ENCODE measurements around the gene RTP3. TPM values are rescaled to one million over a fixed set of nuclear protein-coding genes. Genes with fewer than 3 reads are reported as not detected.

The RTP3 gene
- total RNA-seq, 1 donor from 2014 or later, result not detected

GRCh38 chr3:46523556-46523955 is 25.8 kb downstream of the RTP3 start:
- no peak for TF ChIP-seq CTCF (IDR thresholded peaks at IDR 0.05)
- H3K4me1 ChIP-seq, result no peaks in the 10 kb centered on the region
- no peak overlapping the region for H3K27ac ChIP-seq
- H3K4me3 ChIP-seq, result no peak overlapping the region
- no peaks in the 10 kb centered on the region for H3K9me3 ChIP-seq
- intact Hi-C loops (cut with DNase I), result no loop called here
- DNase-seq (ENCODE audit: low spot score in 2 of 2), result no peak
- H3K36me3 ChIP-seq, result no peaks in the 10 kb centered on the region
- H3K27me3 ChIP-seq, result no peaks in the 10 kb centered on the region

GRCh38 chr3:46524008-46524407 is 26.2 kb downstream of the RTP3 start:
- intact Hi-C loops (cut with DNase I), result no loop called here
- H3K27me3 ChIP-seq, result no peaks in the 10 kb centered on the region
- no peaks in the 10 kb centered on the region for H3K4me1 ChIP-seq
- no peak for DNase-seq (ENCODE audit: low spot score in 2 of 2)
- no peak overlapping the region for H3K27ac ChIP-seq
- H3K36me3 ChIP-seq, result no peaks in the 10 kb centered on the region
- H3K4me3 ChIP-seq, result no peak overlapping the region
- no peak for TF ChIP-seq CTCF (IDR thresholded peaks at IDR 0.05)
- H3K9me3 ChIP-seq, result no peaks in the 10 kb centered on the region

GRCh38 chr3:46524832-46525231 is 27.1 kb downstream of the RTP3 start:
- intact Hi-C loops (cut with DNase I), result no loop called here
- TF ChIP-seq CTCF (IDR thresholded peaks at IDR 0.05), result no peak
- H3K27ac ChIP-seq, result no peak overlapping the region
- no peaks in the 10 kb centered on the region for H3K36me3 ChIP-seq
- no peak overlapping the region for H3K4me3 ChIP-seq
- no peak for DNase-seq (ENCODE audit: low spot score in 2 of 2)
- no peaks in the 10 kb centered on the region for H3K9me3 ChIP-seq
- no peaks in the 10 kb centered on the region for H3K4me1 ChIP-seq
- no peaks in the 10 kb centered on the region for H3K27me3 ChIP-seq

GRCh38 chr3:46527239-46527638 is 29.5 kb downstream of the RTP3 start:
- H3K4me1 ChIP-seq, result no peaks in the 10 kb centered on the region
- DNase-seq (ENCODE audit: low spot score in 2 of 2), result no peak
- intact Hi-C loops (cut with DNase I), result no loop called here
- no peaks in the 10 kb centered on the region for H3K27me3 ChIP-seq
- H3K36me3 ChIP-seq, result no peaks in the 10 kb centered on the region
- H3K27ac ChIP-seq, result no peak overlapping the region
- no peak for TF ChIP-seq CTCF (IDR thresholded peaks at IDR 0.05)
- H3K4me3 ChIP-seq, result no peak overlapping the region
- H3K9me3 ChIP-seq, result no peaks in the 10 kb centered on the region

DNA sequence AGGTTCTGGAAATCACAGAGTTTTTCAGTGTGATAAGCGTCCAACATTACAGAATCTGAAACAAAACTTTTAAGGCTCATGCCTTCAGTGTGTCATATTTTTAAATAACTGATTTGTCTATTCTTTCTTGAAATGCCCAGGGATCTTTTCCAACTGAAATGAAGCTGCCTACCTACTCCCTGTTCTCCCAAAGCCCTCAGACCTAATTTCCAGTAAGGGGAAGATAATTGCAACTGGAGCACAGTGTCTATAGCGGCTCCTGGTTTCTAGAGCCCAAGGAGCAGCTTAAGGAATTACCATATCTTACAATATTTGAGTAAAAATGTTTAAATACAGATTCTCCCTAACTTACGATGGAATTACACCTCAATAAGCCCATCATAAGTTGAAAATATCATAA is 35.3 kb downstream of the RTP3 start:
- TF ChIP-seq CTCF (IDR thresholded peaks at IDR 0.05), result no peak
- no peak for DNase-seq (ENCODE audit: low spot score in 2 of 2)
- Histone ChIP-seq H3K27ac (no peak overlapping the region), H3K36me3 (no peaks in the 10 kb centered on the region), H3K9me3 (no peaks in the 10 kb centered on the region), H3K27me3 (no peaks in the 10 kb centered on the region), H3K4me1 (no peaks in the 10 kb centered on the region), H3K4me3 (no peak overlapping the region)
- intact Hi-C loops (cut with DNase I), result no loop called here

DNA sequence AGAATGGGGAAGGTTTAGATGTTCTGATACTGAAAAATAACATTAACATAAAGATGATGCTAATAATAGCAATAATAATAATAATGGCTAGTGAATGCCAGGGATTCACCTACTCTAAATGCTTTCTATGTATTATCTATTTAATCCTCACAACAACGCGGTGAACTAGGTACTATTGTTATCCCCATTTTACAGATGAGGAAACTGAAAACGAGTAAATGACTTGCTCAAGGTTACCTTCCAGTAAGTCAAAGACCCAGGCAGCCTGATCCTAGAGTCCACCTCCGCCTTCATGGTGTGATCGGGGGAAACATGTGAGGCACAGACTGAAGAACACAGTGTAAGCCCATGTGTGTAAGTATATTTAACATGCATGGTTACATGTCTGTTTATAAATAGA is 38.0 kb downstream of the RTP3 start:
- DNase-seq (ENCODE audit: low spot score in 2 of 2), result no peak
- H3K36me3 ChIP-seq, result no peaks in the 10 kb centered on the region
- no peaks in the 10 kb centered on the region for H3K4me1 ChIP-seq
- H3K27me3 ChIP-seq, result no peaks in the 10 kb centered on the region
- H3K4me3 ChIP-seq, result no peak overlapping the region
- intact Hi-C loops (cut with DNase I), result no loop called here
- TF ChIP-seq CTCF (IDR thresholded peaks at IDR 0.05), result no peak
- no peak overlapping the region for H3K27ac ChIP-seq
- no peaks in the 10 kb centered on the region for H3K9me3 ChIP-seq

Measured in ascending aorta (tissue), 2 donors.